B cell (primary cell): ENCODE results near the gene MALRD1. TPM values are rescaled to one million over a fixed set of nuclear protein-coding genes. Genes with fewer than 3 reads are reported as not detected.

Experiments used
- ATAC-seq: fragments of 200-7000 bp; cut with Tn5 transposase; one replicate; pipeline ENCODE4 v1.10.0; 2021; ENCODE audit warnings: low read depth, mild to moderate bottlenecking, moderate number of reproducible peaks, moderate library complexity
- CTCF ChIA-PET: fragments of 350-600 bp; sonication (Branson Sonifier 250); formaldehyde crosslinking; loops from one replicate; lab custom pipeline; 2021; ENCODE audit warnings: antibody characterized with exemption, inconsistent platforms; lab: Charles Lee
- POLR2A ChIA-PET: fragments of 350-600 bp; sonication (Branson Sonifier 250); formaldehyde crosslinking; loops from one replicate; lab custom pipeline; 2021; ENCODE audit warnings: antibody characterized with exemption; lab: Charles Lee
- DNase-seq: peaks from one replicate; pipeline ENCODE4 v3.0.0; 2013
- H2AFZ ChIP-seq: 2 replicates; pipeline ENCODE4 v1.6.1; 2012; ENCODE audit warnings: mild to moderate bottlenecking, low read depth, low read length; ENCODE audit not compliant: insufficient read depth, poor library complexity, severe bottlenecking
- H3K27ac ChIP-seq, 2 donors: 1 replicate in 1 of 2; 2 replicates in 1 of 2; pipeline ENCODE4 v1.5.1; 2012 to 2013; ENCODE audit warnings: low read length in 2 of 2, mild to moderate bottlenecking in 2 of 2, moderate library complexity in 1 of 2
- H3K27me3 ChIP-seq, 4 experiments: fragments of 200-600 bp in 1 of 4; sonication (generic) in 1 of 4; replicated peaks in 1 of 4; 1 replicate in 2 of 4; 2 replicates in 2 of 4; pipeline versions ENCODE4 v1.6.1 to v1.7.0; 2013 to 2016; ENCODE audit warnings: low read length in 3 of 4, mild to moderate bottlenecking in 2 of 4, mixed read lengths in 1 of 4, moderate library complexity in 1 of 4; ENCODE audit not compliant: insufficient read depth in 4 of 4, control insufficient read depth in 3 of 4; ENCODE audit errors: control extremely low read depth in 1 of 4
- H3K36me3 ChIP-seq, 2 experiments: replicated peaks in 1 of 2; 1 replicate in 1 of 2; 2 replicates in 1 of 2; pipeline versions ENCODE4 v1.6.1 to v1.7.1; 2013; ENCODE audit warnings: low read length in 1 of 2; ENCODE audit not compliant: insufficient read depth in 2 of 2, control insufficient read depth in 1 of 2; ENCODE audit errors: control extremely low read depth in 1 of 2, extremely low read depth in 1 of 2
- H3K4me1 ChIP-seq, 2 donors: fragments of 200-600 bp in 1 of 2; sonication (generic) in 1 of 2; 1 replicate in 1 of 2; 2 replicates in 1 of 2; pipeline versions ENCODE4 v1.5.1 to v1.6.1; 2013 to 2017; ENCODE audit warnings: low read length in 2 of 2; ENCODE audit not compliant: control insufficient read depth in 2 of 2, insufficient read depth in 2 of 2
- H3K4me2 ChIP-seq: replicated peaks from 2 replicates; pipeline ENCODE3; 2012; ENCODE audit warnings: mild to moderate bottlenecking, low read depth, low read length; ENCODE audit not compliant: poor library complexity, severe bottlenecking
- H3K4me3 ChIP-seq, 5 experiments: fragments of 200-600 bp in 1 of 5; sonication (generic) in 1 of 5; 1 replicate in 3 of 5; 2 replicates in 2 of 5; pipeline versions ENCODE4 v1.5.1 to v1.7.0; 2011 to 2016; ENCODE audit warnings: low read length in 4 of 5, mild to moderate bottlenecking in 4 of 5, low read depth in 2 of 5, control low read depth in 1 of 5, moderate library complexity in 1 of 5; ENCODE audit not compliant: insufficient read depth in 1 of 5; ENCODE audit errors: control extremely low read depth in 1 of 5, extremely low read depth in 1 of 5
- H3K79me2 ChIP-seq: fragments of 200-600 bp; sonication (generic); one replicate; pipeline ENCODE4 v1.6.0; 2016; ENCODE audit warnings: low read length; ENCODE audit not compliant: control insufficient read depth, insufficient read depth
- H3K9ac ChIP-seq: fragments of 200-600 bp; sonication (generic); 2 replicates; pipeline ENCODE4 v1.6.1; 2017; ENCODE audit warnings: mild to moderate bottlenecking, low read length, moderate library complexity
- H3K9me3 ChIP-seq, 3 donors: one replicate each; pipeline versions ENCODE4 v1.6.1 to v1.7.1; 2013; ENCODE audit warnings: low read length in 2 of 3; ENCODE audit not compliant: control insufficient read depth in 2 of 3, insufficient read depth in 1 of 3; ENCODE audit errors: control extremely low read depth in 1 of 3
- H4K20me1 ChIP-seq: 2 replicates; pipeline ENCODE4 v1.6.0; 2012; ENCODE audit warnings: mild to moderate bottlenecking, low read length; ENCODE audit not compliant: insufficient read depth, control insufficient read depth, poor library complexity, severe bottlenecking
- H3K27ac Mint-ChIP-seq: one replicate; pipeline ENCODE4 v1.8.0; 2021; ENCODE audit warnings: mixed read lengths
- H3K27me3 Mint-ChIP-seq: one replicate; pipeline ENCODE4 v1.8.0; 2021; ENCODE audit warnings: mixed read lengths
- H3K4me1 Mint-ChIP-seq: one replicate; pipeline ENCODE4 v1.8.0; 2021; ENCODE audit warnings: mixed read lengths
- H3K4me3 Mint-ChIP-seq: one replicate; pipeline ENCODE4 v1.8.0; 2021; ENCODE audit warnings: mixed read lengths
- H3K9me3 Mint-ChIP-seq: one replicate; pipeline ENCODE4 v1.8.0; 2022; ENCODE audit warnings: mixed read lengths; ENCODE audit not compliant: insufficient read depth
- CTCF ChIP-seq: fragments of 200-600 bp; IDR thresholded peaks from one replicate; pipeline ENCODE4 v1.8.0; 2022; ENCODE audit warnings: antibody characterized with exemption, mild to moderate bottlenecking
- EZH2 ChIP-seq: IDR thresholded peaks from 2 replicates; pipeline ENCODE4 v1.6.1; 2012; ENCODE audit warnings: borderline replicate concordance, low read depth, mild to moderate bottlenecking, moderate library complexity, low read length; ENCODE audit not compliant: insufficient read depth, poor library complexity, severe bottlenecking
- WGBS: methylation state at CpG from one replicate; pipeline ENCODE4 v1.1.5; 2013; ENCODE audit warnings: missing lambda C conversion rate; ENCODE audit not compliant: insufficient coverage; 5-methylcytosine and 5-hydroxymethylcytosine counted together
- intact Hi-C: fragments of 100-400 bp; cut with micrococcal nuclease; formaldehyde crosslinking; loops from one replicate; pipeline ENCODE4 v1.10.0; 2022
- polyA plus RNA-seq: library from polyadenylated mRNA; depleted of rRNA; stranded (reverse); fragments of >200 nt; gene quantifications from 2 replicates; pipeline ENCODE4 v1.2.3, GENCODE V29; 2012
- total RNA-seq, 2 donors: library from RNA; stranded (reverse); fragments of 120-200 nt in 1 of 2; gene quantifications; 1 replicate in 1 of 2; 2 replicates in 1 of 2; pipeline versions ENCODE4 v1.2.3 to v1.2.4, GENCODE V29; 2013 to 2022

Gene MALRD1
- total and polyA plus RNA-seq, 2 donors (not counting 1 experiment from before 2014, with no cell fraction given), result not detected

DNA sequence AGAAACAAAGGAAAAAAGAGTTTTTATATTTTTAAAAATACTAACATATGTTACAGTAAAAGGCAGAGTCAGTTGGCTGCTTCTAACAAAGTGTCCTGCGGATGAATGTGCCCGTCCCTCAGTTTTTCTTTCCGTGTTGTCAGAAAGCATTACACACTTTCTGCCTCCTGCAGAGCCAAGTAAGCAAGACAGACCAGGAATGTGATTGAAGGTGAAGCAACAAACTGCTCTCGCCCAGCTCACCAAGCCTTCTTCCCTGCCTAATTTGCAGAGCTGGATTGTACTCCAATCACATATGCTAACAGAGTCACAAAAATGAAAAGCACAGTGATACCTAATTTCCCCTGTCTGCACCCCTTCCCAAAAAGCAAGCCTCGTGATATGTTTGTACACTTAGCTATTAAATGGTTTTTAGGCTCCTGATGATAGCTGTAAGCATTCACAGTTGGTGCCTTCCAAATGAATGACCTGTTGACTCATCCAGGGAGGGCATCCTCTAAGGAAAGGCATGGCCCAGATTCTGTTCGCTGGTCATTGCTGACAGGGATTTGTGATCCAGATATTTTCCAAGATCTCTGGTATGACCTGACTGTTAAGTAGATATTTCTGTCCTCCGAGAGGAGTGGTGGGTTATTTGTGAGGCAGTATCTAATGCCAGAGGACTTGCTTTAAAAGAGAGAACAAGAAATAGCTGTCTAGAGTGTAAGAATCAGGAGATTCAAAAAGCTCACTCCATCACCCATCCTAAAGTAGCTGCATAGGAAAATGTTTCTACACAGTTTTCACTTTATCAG is 580.4 kb downstream of the MALRD1 start:
- WGBS, result 96% methylated on average over 5 of the region's 7 CpGs
- Histone ChIP-seq H3K4me1 (no peaks in the 10 kb centered on the region), H3K4me3 (no peak overlapping the region), H3K27ac (no peak overlapping the region), H4K20me1 (no peaks in the 10 kb centered on the region), H2AFZ (no peak overlapping the region), H3K27me3 (no peaks in the 10 kb centered on the region), H3K79me2 (no peaks in the 10 kb centered on the region), H3K9me3 (peaks cover 0 to 2% (median 0%) of the 10 kb centered on the region in 3 donors), H3K9ac (no peak overlapping the region), H3K4me2 (no peak overlapping the region), H3K36me3 (no peaks in the 10 kb centered on the region)
- no peak for ATAC-seq
- intact Hi-C loops, result no loop called here
- no peaks in the 10 kb centered on the region for H3K27me3 Mint-ChIP-seq
- H3K4me3 Mint-ChIP-seq, result no peak overlapping the region
- no peaks in the 10 kb centered on the region for H3K4me1 Mint-ChIP-seq
- TF ChIP-seq CTCF (no peak), EZH2 (no peak)
- ChIA-PET CTCF (no interaction called here), POLR2A (no interaction called here)
- no peak overlapping the region for H3K27ac Mint-ChIP-seq
- DNase-seq, result no peak
- no peaks in the 10 kb centered on the region for H3K9me3 Mint-ChIP-seq

- H3K9ac ChIP-seq, result no peak overlapping the region
- no peak overlapping the region for H3K27ac ChIP-seq
- no peak overlapping the region for H3K4me2 ChIP-seq
- Mint-ChIP-seq H3K27me3 (no peaks in the 10 kb centered on the region), H3K4me1 (no peaks in the 10 kb centered on the region), H3K27ac (no peak overlapping the region), H3K9me3 (no peaks in the 10 kb centered on the region), H3K4me3 (no peak overlapping the region)
- ATAC-seq (no peak), DNase-seq (no peak)
- ChIA-PET POLR2A (no interaction called here), CTCF (no interaction called here)
- H3K4me3 ChIP-seq, result no peak overlapping the region
- no CpG with 5 or more reads among the region's 6 CpGs for whole genome bisulfite sequencing
- TF ChIP-seq EZH2 (no peak), CTCF (no peak)
- no peaks in the 10 kb centered on the region for H3K27me3 ChIP-seq
- no peaks in the 10 kb centered on the region for H3K4me1 ChIP-seq
- no peaks in the 10 kb centered on the region for H4K20me1 ChIP-seq
- intact Hi-C loops, result no loop called here
- H2AFZ ChIP-seq, result no peak overlapping the region
- H3K36me3 ChIP-seq, result no peaks in the 10 kb centered on the region
- no peaks in the 10 kb centered on the region for H3K79me2 ChIP-seq
- peaks cover 0 to 2% (median 0%) of the 10 kb centered on the region in 3 donors for H3K9me3 ChIP-seq
These were observed 581.0 kb downstream of the MALRD1 start for GRCh38 chr10:19629567-19629966.
